Stimulated activated CD8-positive, alpha-beta memory T cell treated with anti-CD3 and anti-CD28 coated beads, Interleukin-12 subunit alpha, Interleukin-12 subunit beta, amount 100 ng/mL, for 24 hours (primary cell): ENCODE results near the gene NACC2.

ENCODE experiments used
- DNase-seq: peaks from one replicate; pipeline ENCODE4 v3.0.0-alpha.2; 2020; ENCODE audit errors: extremely low read depth

NACC2 gene

DNA sequence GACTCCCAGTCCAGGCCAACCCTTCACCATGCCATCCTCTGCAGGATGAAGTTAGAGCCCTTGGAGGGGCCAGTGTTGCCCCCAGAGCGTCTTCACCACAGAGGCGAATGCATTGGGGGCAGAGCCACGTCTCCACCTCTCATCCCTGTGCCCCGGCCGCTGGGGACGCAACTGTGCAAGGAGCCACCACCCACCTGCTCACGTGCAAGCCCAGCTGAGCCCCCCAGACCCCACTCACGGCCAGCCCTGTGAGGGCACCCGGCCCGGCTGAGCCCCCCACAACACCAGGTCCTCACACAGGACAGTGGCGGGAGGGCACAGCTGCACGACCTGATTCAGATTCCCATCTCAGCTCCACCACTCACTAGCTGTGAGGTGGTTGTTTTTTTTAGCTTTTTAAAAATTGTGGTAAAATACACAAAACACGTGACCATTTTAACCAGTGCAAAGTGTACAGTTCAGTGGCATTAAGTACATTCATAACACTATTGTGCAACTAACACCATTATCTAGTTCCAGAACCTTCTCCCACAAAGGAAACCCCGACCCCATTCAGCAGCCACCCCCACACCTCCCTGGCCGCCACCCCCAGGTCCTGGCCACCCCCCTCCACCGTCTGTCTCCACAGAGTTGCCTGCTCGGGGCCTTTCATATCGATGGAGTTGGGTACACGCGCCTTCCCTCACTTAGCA lies 100.4 kb downstream of the NACC2 start:
- no peak for DNase-seq

DNA sequence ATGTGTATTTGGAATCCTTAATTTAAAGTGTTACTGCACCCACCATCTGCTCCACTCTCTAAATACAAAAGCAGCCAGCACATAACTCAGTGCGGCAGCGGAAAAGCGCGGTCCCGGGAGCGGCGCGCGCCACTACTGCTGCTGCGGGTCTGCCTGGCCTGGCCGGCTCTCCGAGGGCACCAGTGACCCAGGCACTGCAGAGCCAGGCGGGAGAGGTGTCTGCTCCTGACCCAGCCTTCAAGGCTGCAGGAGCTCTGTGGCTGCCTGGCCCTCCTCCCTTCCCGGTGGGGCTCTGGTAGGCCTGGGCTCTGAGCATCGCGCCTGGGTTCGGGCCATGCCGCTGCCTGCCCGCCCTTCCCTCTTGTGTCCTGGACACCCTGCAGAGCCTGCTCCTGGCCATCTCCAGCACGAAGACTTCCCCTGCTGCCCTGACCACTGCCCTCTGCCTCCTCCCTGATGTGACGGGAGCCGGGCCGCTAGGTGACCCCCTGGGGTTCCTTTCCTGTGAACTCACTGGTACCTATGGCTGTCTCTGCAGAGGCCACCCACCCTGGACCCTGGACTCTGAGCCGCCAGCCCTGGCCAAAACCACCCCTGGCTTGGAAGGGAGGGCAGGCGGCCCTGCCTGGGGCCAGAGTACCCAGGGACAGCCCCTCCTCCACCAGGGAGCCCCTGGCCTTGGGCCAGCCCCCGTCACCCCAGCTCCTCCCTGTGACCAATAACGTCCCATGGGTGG lies 101.2 kb downstream of the NACC2 start:
- no peak for DNase-seq

DNA sequence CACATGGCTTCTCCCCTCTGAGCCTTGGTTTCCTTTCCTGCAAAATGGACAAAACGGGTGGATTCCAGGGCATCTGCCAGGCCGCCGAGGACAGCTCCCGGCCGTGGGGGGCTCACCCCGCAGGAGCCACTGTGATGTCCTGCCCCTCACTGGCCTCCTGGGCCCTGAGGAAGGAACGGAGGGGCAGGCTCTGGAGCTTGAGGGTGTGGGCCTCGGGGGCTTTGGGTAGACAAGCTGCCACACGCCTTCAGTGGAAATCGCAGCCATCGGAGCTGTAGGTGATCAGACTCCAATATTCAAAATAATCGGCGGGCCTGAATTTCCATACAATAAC lies 101.7 kb downstream of the NACC2 start:
- DNase-seq: no peak

DNA sequence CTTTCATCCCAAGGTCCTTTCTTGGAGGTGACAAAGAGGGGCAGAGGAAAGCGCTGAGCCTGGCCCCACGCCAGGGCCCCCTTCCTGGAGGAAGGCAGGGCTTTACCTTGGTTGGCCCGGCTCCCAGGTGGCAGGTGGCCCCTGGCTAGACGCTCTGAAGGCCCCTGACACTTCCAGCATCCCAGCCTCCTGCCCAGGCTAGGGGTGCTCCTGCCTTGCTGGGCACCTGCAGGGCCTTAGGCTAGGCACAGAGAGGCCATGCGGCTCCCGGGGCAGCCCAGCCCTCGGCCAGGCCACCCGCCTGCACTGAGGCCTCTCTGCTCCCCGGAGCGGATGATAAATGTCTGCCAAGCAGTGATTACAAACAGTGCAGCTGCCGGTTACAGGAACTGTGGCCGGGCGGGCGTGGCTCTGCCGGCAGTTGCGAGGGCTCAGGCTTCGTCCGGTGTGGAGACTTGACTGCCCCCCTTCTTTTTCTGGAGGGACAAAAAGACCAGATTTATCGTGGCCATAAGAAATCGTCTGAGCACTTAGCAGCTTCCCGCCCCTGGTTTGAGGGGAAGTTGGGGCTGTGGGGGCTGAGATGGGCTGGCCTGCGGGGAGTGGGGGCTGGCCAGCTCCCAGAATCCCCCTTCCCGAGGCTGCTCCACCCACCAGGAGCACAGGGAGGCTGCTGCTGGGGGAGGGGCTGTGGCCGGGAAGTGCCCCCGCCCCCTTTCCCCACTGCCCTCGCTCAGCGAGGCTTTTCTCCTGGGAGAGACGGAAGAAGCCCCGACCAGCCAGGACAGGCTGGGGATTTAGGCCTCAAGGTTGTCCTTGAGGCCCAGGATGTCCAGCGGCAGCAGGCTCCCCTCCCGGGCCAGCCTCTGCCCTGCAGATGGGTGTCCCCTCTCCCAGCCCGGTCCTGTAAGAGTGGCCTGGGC lies 102.3 kb downstream of the NACC2 start:
- no peak for DNase-seq

DNA sequence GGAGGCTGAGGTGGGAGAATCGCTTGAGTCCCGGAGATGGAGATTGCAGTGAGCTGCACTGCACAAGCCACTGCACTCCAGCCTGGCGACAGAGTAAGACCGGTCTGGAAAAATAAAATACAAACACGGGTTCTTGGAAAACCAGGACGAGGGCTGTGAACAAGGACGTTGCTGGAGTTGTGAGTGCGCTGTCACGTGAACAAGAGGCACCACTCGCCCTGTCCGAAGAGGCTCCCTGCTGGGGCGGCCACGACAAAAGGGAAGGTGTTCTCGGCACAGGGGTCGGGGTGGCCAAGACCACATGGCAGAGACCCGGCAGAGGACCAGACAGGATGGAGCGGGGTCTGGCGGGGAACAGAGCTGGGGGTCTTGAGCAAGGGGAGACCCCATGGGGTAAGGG lies 103.3 kb downstream of the NACC2 start:
- DNase-seq: no peak

DNA sequence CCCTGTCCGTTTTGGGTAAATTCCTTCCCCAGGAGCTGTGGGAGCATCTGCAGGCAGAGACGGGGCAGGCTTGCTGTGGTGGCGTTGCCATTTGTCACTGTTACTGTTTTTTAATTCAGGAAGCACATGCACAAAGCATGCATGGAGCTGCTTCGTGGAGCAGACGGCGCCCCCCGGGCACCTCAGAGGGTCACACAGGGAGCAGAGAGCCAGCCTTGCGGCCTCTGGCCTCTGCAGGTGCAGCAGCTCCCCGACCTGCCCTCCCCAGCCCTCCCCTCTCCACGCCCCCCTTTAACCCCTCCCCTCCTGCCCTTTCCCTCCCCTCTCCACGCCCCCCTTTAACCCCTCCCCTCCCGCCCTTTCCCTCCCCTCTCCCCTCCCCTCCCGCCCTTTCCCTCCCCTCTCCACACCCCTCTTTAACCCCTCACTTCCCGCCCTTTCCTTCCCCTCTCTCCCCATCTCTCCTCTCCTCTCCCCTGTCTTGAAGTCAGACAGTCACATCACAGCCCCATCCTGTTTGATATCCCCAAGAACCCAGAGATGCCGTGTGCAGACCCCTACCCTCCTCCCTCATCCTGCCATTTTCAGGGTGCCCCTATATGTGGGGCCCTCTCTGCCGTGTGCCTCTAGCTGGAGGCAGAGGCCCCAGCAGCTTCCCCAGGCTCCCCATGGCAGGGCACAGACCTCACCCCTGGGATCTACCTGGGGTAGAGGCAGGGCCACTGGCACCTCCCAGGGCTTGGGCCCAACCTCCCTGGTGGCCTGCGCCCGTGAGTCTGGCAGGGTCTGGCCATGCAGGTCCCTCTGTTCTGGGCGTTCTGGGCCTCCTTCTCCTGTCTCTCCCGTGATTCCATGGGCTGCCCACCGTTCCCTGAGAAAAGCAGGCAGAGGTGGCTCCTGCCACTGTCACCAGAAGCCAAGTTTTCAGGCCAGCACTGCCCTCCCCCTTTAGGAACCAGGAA lies 104.3 kb downstream of the NACC2 start:
- no peak for DNase-seq

DNA sequence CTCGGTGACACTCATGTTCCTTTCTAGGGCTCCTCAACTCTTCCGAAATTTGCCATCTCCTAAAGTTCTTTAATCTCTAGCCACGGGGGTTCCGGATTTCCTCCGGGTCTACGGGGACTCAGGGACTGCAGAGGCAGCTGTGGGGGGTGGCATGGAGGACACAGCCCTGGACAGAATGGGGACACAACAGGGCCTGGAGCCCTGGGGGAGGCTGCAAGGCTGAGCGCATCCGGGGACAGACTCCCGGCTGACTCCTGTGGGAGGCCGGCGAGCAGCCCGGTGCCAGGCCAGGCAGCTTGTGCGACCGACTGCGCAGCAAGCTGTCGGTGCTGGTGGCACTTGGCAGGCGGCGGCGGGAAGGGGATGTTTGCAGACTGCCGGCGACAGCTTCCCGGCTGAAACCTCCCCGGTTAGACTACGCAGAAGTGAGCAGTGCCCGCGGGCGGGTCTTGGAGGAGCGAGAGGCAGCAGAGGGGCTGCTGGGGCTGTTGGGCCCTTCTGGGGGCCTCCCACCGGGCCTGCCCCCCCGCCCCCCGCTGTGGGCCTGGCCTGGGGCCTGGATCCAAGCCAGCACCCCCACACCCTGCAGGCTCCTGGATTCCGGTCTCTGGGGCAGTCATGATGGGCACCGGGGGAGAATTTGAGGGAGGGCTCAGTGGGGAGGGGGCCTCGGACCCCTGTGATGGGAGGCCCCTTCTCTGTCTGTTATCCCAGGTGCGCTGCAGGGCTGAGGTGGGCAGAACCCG lies 105.2 kb downstream of the NACC2 start:
- DNase-seq: no peak

DNA sequence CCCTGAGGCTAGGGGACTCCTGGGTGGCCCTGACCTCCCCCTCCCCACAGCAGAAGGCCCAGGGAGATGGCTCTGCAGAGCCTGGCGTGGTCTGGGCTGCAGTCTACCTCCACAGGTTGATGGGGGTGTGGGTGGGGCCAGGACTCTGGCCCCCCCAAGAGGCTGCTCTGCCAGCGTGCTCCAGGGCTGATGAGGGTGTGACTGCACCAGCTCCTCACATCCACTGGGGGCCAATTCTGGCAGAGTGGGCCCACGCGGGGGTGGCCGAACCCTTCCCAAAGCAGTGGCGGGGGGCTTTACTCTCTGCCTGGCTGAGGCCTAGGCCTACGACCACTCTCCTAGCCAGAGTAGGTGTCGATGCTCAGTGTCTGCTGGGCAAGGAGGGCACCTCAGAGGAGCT lies 105.9 kb downstream of the NACC2 start:
- no peak for DNase-seq

DNA sequence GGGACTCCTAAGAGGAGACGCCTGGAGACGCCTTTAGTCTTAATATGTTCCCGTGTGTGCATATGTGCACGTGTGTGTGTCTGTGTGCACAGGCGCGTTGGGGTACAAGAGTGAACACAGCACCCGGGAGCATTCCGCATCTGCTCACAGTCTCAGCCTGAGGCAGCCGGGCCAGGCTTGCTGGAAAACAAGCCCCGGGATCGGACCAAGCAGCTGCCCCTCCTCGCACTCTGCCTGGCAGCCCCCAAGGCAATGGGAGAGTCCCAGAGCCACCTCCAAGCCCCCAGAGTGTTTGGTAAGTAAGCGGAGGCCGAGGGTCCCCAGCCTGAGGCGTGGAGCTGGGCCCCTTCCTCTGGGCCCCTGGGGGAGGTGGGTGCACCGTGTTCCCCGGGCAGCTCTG lies 106.6 kb downstream of the NACC2 start:
- no peak for DNase-seq

DNA sequence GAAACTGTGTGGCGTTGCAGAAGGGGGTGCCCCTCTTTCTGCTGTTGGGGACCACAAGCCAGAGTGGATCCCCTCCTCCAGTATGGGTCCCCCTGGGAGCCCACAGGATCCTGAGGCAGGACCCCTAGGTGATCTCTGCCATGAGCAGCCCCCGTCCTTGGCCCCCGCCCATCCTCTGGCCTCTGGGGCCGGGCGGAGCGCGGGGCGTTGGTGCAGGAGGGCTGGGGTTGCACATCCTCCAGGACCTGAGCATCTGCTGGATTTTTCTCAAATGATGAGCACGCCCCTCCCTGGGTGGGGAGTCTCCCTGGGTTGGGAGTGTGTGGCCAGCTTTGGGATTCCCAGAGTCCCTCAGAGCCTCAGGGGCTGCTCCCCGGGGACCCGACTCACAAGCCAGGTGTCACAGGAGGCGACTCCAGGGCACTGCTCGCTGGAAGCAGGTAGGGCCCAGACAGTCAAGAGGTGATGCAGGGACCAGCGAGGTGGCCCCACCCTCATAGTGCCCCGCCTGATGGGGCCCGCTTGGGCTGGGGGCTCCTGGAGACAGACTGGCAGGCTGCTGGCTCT lies 107.2 kb downstream of the NACC2 start:
- no peak for DNase-seq

DNA sequence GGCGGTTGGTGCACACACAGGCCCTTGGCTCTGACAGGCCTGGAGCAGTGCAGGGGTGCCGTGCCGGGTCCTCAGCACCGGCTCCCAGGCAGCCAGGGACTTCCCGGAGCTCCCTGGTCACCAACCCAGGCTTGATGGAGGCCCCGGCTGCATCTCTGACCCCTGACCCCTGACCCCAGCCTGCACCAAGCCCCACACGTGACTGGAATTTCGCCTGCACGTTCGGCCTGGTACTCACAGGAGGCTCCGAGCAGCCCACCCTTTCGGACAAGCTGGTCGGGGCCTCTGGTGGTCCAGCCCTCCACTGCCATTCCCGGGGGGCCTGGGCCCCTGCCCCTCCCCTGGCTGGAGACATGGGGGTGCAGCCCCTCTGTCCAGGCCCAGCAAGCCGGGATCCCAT lies 108.5 kb downstream of the NACC2 start:
- DNase-seq: no peak

DNA sequence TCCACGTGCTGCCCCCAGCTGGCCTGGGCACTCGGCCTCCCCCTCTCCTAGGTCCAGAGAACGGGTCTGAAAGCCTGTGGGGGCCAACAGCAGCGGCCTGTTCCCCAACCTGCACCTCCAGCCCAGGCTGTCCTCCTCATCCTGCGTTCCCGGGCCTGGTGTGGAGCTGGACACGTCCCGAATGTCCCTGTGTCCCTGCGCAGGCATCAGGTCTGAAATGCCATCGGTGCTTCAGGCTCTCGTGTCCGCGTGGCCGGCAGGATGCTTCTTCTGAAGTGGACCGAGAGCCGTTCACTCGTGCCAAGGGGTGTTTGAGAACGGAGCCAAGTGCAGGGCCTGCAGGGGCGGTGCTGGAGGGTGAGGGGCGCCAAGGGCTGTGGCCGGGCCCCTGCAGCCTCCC lies 109.2 kb downstream of the NACC2 start:
- DNase-seq: no peak

DNA sequence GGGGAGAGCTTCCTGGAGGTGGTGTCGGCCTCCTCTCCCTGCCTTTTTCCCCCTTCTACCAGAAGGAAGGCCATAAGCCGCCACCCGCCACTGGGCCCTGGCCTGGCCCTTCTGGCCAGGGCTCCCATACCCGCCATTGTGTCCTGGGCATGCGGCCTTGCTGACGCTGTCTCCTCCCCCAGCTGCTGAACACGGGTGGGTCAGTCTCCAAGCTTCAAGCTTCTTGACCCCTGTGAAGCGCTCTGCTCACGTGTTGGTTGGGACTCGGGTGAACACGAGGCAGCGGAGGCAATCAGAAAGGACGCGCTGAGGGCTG lies 109.7 kb downstream of the NACC2 start:
- DNase-seq: no peak

DNA sequence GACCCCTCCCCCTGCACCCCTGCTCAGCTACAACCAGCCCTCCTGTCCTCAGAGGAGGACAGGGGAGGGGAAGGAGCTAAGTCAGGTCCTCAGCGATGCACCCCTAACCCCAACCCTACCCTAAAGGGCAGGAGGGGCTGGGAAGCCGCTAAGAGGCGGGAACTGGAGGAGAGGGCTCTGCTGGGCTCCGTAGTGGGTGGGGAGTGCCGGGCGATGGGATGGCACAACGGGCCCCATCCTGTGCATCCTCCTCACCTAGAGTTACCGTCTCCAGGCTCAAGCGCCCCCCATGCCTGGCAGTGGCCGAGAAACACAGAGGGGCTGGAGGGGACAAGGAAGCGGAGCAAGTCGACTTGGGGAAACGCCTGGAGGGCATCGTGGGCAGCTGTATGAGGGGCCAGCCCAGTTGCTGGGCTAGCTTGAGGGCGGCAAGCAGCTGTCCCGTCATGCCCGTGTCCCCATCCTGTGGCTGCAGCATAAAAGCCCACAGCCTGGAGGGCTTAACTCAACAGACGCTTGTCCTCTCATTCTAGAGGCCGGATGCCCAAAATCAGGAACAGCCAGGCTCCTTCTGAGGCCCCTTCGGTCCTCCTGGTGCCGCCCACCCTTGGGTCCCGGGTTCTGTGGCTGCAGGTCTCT lies 110.9 kb downstream of the NACC2 start:
- DNase-seq: no peak

DNA sequence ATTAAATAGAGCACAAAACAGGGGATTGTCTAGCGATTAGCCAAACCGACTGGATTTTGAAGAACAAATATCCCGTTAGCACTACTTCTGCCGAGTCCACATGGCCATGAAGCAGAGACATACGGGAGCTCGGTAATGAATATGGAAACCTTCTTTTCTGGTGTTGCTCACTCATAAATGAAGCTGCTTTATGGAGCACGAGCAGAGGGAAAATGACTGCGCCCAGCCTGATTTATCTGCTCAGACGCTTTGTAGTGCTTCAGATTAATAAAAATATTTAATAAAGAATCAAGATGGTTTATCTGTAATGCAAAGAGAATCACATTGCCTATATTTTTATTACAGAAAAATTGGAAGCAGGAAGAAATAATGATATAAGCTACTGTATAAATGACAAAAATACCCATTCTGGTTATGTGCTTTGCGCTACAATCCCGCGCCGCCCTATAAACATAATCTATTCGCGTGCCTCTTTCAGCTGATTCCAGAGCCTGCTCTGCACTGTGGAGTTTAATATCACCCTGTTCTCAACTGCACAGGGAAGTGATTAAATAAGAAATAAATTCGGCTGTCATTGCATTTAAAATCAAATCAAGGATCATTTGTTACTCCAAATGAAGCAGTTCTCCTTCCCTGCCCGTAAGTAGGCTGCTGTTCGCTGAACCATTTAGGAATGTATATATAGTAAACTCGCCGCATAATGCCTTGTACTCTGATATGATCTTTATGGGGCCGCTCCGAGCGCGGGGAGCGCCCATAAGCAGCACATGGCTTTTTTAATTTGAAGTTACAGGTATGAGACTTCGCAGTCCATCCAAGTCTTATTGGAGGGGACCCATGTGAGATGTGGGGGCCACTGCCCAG lies 111.6 kb downstream of the NACC2 start:
- DNase-seq: no peak

DNA sequence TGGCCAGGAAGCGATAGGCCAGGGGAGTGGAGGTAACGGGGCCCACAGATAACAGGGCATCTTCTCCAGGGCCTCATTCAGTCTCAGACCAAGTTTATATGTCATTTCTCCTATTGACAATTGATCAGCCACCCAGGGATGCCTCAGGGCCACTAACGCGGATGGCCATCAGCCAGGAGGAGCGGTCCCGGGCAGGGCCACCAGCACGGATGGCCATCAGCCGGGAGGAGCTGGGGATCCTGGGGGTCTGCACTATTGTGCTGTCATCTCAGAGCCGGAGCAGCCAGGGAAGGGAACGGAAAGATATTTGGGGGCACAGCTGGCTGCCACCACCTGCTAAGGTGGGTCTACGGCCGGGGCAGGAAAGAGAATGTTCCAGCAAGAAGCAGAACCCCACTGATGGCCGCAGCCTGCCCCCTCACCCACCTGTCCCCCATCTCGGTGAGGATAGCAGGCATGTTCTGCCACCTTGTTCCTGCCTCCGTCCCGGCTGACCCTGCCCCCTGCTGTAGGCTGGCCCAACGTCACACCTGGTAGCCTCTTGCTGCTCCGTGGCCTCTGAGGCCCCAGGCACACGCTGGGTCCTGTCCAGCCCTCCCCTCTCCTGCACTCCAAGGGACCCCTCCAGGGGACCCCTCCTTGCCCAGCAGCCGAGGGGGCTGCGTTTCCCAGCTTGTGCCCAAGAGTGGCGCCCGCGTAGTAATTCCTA lies 112.4 kb downstream of the NACC2 start:
- DNase-seq: no peak

DNA sequence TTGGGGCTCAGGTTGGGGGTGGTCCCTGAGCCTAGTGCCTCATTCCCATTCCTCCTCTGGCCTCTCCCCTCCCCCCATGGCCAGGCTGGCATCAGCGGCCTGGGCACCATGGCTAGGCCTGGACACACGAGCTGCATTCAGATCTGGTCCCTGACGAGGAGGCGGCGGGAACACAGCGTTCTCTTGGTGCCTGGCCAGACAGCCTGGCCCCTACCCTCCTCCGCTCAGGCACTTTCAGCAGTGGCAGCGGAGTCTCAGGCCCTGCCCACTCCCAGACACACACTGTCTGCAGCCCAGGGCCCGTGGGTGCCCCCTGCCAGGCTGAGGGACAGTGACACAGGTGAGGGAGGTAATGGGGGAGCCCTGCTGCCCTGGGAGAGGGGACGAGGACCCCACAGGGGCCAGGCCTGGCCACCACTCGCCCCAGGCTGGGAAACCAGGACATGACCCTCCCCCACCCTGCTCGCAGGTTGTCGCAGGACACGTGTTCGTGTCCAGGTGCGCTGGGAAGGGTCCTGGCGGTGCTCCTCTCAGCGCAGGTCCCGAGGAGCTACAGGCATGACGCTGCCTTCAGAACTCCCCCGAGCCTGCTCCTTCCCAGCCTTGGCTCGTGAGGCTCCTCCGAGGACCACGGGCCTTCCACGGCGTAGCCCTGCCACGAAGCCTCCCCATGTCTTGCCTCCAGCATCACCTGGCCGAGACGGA lies 114.0 kb downstream of the NACC2 start:
- no peak for DNase-seq
